Stimulated activated naive CD4-positive, alpha-beta T cell treated with Interleukin-2 at 50 U/mL for 16 hours (primary cell): Measurements from ENCODE around the gene STAG2.
A peak's percentile ranks its signal among the peaks of the same experiment; 100 is the strongest.
"Not testable (repeated sequence)": the region's sequence is repeated elsewhere in the genome, so short reads cannot be mapped to it uniquely, and the experiment has no call there.

ENCODE experiments used
- DNase-seq: peaks from one replicate; lab custom pipeline; 2025; lab: John Stamatoyannopoulos, UW

The STAG2 gene

DNA sequence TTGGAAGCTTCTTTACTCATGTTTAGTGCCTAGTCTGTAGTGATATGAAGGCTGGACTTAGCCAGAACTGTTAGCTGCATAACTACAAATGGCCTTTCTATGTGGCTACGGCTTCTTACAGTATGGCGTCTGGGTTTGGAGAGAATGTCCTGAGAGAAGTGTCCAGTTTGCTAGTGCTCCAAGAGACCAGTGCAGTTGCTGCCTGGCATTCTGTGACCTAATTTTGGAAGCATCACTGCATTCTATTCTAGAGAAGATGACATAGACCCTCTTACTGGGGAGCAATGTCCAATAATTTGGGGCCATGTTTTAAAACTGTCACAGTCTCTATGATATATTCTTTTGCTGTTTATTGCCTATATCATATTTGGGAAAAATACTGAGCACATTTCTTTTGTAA lies 74.2 kb downstream of the STAG2 start:
- no peak for DNase-seq

DNA sequence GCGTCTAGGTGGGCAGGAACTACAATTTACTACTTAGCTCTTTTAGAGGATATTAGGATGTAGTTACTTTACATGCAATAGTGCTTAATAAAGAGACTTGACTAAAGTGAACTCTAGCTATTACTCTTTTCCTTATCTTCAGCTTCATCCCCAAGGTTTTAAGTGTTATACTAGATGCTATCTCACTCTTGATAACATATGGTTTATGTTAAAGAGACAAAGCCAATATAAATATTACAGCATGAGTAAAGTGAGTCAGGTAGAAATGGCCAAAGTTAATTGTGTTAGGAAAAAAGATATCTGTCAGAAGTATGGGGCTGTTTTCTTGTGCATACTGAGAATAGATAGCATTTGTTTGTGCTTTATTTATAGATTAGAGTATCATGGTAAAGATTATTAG lies 80.5 kb downstream of the STAG2 start:
- DNase-seq = no peak

DNA sequence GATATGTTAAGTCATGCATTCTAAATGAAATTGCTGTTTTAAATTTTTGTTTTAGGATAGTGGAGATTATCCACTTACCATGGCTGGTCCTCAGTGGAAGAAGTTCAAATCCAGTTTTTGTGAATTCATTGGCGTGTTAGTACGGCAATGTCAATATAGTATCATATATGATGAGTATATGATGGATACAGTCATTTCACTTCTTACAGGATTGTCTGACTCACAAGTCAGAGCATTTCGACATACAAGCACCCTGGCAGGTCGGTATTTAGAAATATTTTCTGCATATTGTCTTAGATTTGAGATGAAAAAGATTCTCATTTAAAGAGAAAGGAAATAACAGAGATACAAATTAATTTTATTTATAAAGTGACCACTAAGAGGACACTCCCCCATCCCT lies 83.6 kb downstream of the STAG2 start:
- no peak for DNase-seq

DNA sequence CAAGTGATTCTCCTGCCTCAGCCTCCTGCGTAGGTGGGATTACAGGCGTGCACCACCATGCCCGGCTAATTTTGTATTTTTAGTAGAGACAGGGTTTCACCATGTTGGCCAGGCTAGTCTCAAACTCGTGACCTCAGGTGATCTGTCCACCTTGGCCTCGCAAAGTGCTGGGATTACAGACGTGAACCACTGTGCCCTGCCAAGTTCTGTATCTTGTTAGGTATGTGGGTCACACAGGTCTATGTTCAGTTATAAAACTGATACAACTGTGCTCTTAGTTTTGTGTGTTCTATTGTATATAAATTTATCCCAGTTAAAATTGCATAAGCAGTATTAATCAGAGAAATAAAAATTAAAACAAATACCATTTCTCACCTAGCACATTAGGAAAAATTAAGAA lies 122.9 kb downstream of the STAG2 start:
- DNase-seq = not testable (repeated sequence)

DNA sequence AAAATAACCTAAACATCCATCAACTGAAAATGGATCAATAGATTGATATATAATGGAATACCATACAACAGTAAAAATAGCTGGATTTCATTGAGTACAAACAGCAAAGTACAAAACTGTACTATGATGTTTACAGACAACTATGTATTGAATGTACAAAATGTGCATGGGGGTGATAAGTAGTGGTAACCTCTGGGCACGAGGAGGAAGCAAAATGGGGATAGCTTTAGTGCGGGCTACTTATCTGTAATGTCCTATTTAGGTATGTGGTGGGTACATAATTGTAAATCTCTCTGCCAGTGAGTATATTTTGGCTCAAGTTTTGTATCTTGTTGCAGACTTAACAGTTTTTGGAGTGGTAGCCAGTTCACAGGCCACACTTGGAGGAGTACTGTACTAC lies 123.6 kb downstream of the STAG2 start:
- no peak for DNase-seq

DNA sequence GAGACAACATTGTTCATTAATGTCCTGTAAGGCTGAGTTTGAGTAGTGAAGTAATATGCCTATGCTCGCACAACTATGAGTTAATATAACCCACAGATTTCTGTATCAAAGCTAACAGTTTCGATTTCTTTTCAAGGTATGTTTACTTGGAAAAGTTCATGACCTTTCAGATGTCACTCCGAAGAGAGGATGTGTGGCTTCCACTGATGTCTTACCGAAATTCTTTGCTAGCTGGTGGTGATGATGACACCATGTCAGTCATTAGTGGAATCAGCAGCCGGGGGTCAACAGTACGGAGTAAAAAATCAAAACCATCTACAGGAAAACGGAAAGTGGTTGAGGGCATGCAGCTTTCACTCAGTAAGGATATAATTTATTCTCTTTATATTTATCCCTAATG lies 124.9 kb downstream of the STAG2 start:
- DNase-seq = peak; percentile 26

DNA sequence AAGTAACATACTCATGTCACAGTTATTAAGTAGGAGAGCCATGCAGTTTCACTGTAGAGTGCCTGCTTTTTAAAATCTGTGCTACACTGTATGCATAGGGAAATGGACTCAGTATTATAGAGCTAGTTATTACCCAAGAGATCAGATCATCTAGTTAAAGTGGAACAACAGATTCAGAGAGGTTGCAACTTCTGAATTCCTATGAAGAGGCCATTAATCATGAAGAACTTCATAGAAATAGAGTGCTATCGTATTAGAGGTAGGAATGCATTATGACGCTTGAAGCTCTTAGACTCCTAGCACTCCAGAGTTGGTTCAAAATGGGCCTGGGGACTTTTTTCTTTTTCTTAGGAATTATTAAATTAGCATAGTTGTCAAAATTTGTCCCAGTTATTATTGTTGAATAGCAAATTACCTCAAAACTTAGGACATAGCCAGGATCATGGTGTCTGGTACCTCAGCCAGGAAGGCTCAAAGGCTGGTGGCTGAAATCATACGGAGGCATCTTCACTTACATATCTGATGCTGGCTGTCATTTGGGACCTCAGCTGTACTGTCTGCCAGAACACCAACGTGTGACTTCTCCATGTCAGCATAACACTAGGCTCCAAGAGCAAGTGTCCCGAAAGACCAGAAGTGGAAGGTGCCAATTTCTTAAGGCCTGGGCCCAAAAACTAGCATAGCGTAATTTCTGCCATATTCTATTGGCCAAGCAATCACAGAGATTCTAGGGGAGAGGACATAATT lies 125.7 kb downstream of the STAG2 start:
- no peak for DNase-seq

DNA sequence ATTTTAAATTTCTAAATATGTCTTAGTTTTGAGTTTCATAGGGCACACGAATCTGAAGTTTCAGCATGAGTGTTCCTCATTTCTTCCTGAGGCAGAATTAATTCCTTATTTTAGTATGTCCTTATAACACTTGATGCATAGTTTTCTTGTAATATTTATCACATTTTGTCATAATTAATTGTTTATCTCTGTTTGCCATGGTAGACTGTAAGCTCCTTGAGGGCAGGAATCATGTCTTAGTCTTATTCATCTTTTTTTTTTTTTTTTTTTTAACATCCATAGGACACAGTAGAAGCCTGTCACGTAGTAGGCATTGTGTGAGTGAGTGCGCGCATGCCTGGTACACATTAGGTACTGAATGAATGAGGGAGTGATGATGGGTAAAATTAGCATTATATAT lies 131.7 kb downstream of the STAG2 start:
- no peak for DNase-seq

DNA sequence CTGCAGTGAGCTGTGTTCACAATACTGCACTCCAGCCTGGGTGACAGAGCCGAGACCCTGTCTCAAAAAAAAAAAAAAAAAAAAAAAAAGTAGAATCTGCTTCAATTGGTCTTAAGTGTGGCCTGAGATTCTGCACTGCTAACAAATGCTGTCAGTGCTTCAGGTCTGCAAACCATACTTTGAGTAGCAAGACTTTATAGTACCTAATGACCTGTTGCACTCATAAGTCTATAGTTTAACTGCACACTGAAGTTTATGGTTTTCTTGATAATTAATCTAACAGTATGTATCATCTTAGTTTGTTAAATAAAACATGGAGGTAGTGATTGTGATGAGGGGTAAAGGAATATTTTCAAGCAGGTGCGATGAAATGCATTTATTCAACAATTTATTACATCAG lies 135.6 kb downstream of the STAG2 start:
- no peak for DNase-seq

DNA sequence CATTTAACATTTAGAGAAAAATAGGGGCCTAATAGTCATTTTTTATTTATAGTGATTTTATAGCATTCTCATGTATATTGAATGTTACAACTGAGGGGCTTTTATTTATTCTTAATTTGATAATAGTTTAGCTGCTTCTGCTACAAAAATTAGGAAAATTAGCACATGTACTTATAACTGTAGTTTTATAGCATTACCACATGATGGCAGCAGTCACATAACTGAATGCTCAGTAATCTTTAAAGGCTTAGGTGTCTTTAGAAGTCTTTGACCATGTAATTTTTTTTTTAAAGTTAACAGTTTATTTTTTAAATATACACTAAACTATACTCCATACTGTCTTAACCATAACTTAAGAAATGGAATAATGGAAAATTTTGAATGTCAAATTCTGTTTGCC lies 136.6 kb downstream of the STAG2 start:
- DNase-seq = no peak

DNA sequence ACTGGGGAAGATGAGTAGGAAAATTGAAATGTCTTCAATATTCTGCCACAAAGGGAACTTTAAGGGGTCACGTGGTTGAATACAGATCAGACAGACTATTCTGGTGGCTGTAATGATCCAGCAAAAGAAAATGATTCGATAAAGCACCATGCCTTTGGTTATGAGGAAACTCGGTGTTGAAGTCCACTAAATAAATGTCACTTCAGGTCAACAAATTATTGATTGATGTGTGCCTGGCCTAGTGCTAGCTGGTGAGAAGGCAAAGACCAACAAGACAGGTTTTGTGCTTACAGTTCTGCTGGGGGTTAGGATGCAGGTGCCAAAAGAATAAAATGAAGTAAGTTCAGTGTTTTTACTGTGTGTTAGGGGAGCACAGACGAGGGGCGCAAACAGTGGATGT lies 142.5 kb downstream of the STAG2 start:
- no peak for DNase-seq

DNA sequence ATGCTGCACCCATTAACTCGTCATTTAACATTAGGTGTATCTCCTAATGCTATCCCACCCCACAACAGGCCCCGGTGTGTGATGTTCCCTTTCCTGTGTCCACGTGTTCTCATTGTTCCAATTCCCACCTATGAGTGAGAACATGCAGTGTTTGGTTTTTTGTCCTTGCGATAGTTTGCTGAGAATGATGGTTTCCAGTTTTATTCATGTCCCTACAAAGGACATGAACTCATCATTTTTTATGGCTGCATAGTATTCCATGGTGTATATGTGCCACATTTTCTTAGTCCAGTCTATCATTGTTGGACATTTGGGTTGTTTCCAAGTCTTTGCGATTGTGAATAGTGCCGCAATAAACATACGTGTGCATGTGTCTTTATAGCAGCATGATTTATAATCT lies 143.0 kb downstream of the STAG2 start:
- DNase-seq = not testable (repeated sequence)

DNA sequence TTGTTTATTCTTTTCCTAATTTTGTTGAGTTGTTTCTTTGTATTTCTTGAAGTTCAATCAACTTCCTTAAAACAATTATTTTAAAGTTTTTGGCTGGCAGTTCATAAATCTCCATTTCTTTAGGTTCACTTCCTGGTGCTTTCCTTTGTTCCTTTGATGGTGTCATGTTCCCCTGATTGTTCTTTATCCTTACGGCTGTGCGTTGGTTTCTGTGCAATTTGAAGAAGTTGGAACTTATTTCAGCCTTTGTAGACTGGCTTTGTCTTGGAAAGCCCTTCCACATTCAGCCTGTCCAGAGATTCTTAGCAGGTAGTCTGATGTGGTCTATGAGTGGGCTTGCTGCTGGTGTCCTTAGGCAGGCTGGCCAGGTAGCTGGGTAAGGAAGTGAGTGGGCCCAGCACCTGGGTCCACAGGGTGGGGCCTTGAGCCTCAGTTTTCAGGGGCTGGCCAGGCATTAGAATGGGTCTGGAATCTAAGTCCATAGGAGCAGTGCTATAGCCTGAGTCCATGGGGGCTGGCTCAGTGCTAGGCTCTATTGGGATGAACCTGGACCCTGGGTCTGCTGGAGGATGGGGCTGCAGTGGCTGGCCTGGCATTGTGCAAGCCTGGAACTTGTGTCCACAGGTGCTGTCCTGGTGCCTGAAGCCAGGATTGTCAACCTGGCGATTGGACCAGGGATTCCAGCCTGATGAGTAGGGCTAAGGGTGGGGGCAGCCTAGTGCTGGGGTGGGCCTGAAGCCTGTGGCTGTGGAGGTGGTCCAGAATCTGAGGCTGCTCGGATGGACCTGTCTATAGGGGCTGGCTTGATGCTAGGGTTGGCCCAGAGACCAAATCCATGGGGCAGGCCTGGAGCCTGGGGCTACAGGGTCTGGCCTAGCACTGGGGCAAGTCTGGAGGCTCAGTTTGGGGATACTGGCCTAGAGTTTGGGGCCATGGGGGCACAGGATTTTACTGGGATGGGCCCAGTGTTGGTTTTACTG lies 152.4 kb downstream of the STAG2 start:
- no peak for DNase-seq

DNA sequence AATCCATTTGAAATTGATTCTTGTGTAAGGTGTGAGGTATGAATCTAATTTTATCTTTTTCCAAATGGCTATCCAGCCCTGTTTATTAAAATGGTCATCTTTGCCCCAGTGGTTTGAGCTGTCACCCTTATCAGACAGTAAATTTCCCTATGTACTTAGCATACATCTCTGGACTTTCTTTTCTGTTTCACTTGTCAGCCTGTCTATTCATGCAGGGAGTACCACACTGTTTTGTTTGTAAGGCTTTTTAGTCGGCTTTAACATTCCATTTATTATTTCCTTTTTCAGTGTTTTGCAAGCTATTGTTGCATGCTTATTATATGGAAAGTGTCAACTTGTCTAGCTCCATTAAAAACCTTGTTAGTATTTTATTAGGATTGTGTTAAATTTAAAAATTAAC lies 155.8 kb downstream of the STAG2 start:
- DNase-seq = no peak

DNA sequence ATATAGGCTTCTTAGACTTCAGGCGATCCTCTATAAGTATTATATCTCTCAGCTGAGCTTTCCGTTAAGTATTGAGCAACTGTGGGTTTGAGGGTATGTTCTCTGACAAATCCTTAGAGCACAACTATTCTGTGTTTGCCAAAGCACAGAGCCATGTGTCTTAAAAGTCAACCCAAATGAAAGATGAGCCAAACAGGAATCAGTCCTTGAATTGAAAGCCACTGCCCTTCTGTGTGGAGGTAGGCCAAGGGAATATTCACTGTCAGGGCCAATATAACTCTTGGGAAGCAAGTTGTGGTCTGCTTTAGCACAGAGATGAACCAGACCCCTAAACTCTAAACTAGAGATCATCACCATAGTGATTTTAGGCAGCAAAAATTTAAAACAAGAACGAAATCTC lies 164.0 kb downstream of the STAG2 start:
- no peak for DNase-seq

DNA sequence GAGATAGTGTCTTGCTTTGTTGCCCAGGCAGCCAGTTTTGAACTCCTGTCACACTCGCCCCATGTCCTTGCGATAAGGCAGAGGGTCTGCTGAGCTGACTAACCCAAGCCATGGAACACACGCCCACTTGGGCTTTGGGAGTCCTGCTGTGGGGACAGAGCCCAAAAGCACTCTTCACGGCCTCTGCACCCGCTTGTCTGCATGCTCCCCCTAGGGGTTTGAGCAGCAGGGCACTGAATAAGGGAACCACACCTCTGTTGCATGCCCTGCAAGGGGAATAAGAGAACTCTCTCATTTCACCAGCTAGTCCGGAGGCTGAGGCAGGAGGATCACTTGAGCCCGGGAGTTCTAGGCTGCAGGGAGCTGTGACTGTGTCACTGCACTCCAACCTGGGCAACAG lies 166.0 kb downstream of the STAG2 start:
- no peak for DNase-seq

DNA sequence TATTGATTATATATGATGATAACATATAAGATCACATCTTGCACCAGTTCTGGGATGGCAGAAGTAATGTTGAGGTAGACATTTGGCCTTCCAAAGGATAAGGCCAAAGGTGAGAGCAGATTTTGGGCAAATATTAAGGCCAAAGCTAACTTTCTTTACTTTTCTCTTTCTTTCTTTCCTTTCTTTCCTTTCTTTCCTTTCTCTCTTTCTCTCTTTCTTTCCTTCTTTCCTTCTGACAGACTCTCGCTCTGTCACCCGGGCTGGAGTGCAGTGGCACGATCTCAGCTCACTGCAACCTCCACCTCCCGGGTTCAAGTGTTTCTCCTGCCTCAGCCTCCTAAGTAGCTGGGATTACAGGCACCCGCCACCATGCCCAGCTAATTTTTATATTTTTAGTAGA lies 170.9 kb downstream of the STAG2 start:
- DNase-seq = not testable (repeated sequence)

DNA sequence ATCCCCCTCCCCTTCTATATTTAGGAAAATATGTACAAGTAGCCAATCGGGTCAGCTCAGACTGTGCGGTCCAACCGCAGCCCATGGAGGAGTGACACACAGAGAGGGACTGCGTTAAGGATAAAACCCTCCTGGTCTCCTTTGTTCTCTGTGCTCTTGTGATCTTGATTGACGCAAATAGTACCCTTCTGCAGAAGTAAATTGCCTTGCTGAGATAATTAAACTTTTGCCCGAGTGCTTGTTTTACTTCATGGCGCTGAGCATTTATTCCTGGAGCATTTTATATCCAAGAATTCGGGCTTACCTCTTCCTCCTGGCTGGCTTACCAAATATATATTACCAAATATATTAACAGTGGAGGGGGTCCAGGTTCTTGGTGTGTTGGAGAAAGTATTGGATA lies 184.2 kb downstream of the STAG2 start:
- DNase-seq = no peak

DNA sequence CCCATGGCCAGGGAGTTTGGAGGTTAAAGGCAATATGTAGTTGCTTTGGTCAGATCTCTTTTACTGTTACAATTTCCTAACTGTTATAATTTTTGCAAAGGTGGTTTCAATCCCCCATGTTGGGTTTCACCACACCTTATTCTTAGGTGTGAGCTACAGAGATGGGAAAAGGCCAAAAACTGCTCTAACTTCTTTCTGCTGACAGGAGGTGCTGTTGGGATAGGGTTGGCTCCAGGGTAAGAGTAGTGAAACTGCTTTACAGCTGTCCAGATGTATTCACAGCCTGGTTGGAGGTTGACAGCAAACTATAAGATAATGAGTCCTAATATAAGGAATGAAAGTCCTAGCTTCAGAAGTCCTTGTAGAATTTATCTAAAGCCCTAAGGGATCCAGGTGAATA lies 189.7 kb downstream of the STAG2 start:
- no peak for DNase-seq
